Sigmoid colon (tissue), 4 donors: ENCODE data around the gene ADAMTS12.

Source experiments
- CTCF ChIP-seq, 4 experiments: fragments of 450-650 bp in 3 of 4; fragments of 200-600 bp in 1 of 4; IDR thresholded peaks; one replicate each; pipeline ENCODE4 v1.5.1; 2016 to 2019; ENCODE audit warnings: antibody characterized with exemption in 4 of 4, mild to moderate bottlenecking in 3 of 4, moderate library complexity in 2 of 4
- EP300 ChIP-seq, 4 donors: sonication (generic); formaldehyde crosslinking; IDR thresholded peaks; one replicate each; pipeline ENCODE4 v1.6.1; 2017; ENCODE audit warnings: antibody characterized with exemption in 4 of 4
- POLR2A ChIP-seq, 2 donors: fragments of 450-650 bp; IDR thresholded peaks; one replicate each; pipeline ENCODE4 v1.6.1; 2016; ENCODE audit warnings: antibody characterized with exemption in 2 of 2, mild to moderate bottlenecking in 2 of 2, moderate library complexity in 2 of 2
- POLR2AphosphoS5 ChIP-seq, 4 donors: sonication (generic); formaldehyde crosslinking; IDR thresholded peaks; one replicate each; pipeline ENCODE4 v1.6.1; 2017; ENCODE audit warnings: antibody characterized with exemption in 4 of 4

- TF ChIP-seq CTCF (IDR thresholded peaks at IDR 0.05) = no peak
- no peak for TF ChIP-seq POLR2A (IDR thresholded peaks at IDR 0.05)
- TF ChIP-seq EP300 (IDR thresholded peaks at IDR 0.05) = no peak
- no peak for TF ChIP-seq POLR2AphosphoS5 (IDR thresholded peaks at IDR 0.05)
Observed at GRCh38 chr5:33650911-33651310, 240.9 kb downstream of the ADAMTS12 start.
